ENCODE data around the gene TESMIN. TPM values are rescaled to one million over a fixed set of nuclear protein-coding genes. Genes with fewer than 3 reads are reported as not detected.

Gene TESMIN
- total RNA-seq, 1 experiment from 2014 or later = 24.8 TPM

DNA sequence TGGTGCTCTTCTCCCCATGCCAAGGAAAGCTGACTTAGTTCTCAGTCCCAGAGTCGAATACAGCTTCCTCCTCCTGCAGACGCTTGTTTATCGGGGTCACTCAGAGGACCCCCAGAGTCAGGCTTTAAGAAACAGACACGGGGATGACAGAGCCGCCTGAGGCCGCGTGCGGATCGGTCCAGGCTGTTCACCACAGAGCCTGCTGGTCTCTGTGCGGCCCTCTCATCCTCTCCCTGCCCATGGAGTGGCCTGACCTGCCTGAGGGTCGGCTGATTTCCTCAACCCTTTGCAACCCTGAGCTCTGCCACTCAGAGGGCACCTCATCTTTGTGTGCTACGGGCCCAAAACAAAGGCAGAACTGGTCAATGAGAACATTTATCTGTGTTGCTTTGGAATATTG, 64.8 kb downstream of the TESMIN start:
- H3K4me2 ChIP-seq (ENCODE audit: low read length) = no peak overlapping the region
- POLR2A ChIA-PET = no interaction called here
- RAD21 ChIA-PET (ENCODE audit: low non-redundant PET in 1 of 2, low total read pairs in 2 of 2, uncharacterized antibody in 2 of 2, unreplicated experiment in 2 of 2) = no interaction called here
- no peak overlapping the region for H3K27ac ChIP-seq (ENCODE audit: low read depth, low read length)
- ATAC-seq = no peak
- H3K9me2 ChIP-seq (ENCODE audit: insufficient read depth) = no peaks in the 10 kb centered on the region
- H3K9ac ChIP-seq (ENCODE audit: low read length) = no peak overlapping the region
- no peak overlapping the region for H3K4me3 ChIP-seq (replicated peaks in 1 of 2; ENCODE audit: low read depth in 1 of 2, low read length in 2 of 2)
- peaks cover 0 to 24% of the 10 kb centered on the region in 2 experiments; a peak in 1 of 4 replicates for H3K36me3 ChIP-seq (ENCODE audit: control insufficient read depth in 1 of 2, insufficient read depth in 2 of 2, low read length in 2 of 2)
- no peaks in the 10 kb centered on the region for H3K27me3 ChIP-seq (ENCODE audit: insufficient read depth, low read length)
- no peak for DNase-seq (ENCODE audit: low read depth, low spot score)
- CTCF ChIA-PET = no interaction called here
- peaks cover 5 to 34% of the 10 kb centered on the region in 2 experiments; a peak in 3 of 4 replicates for H3K4me1 ChIP-seq (ENCODE audit: control insufficient read depth in 1 of 2, insufficient read depth in 2 of 2, low read length in 2 of 2)
- no peaks in the 10 kb centered on the region for H3K9me3 ChIP-seq (ENCODE audit: control insufficient read depth in 1 of 2, insufficient read depth in 1 of 2, low read depth in 1 of 2, low read length in 2 of 2)
- no peaks in the 10 kb centered on the region for H4K20me1 ChIP-seq (ENCODE audit: insufficient read depth)
- no peak overlapping the region for H2AFZ ChIP-seq (ENCODE audit: low read depth, low read length, poor library complexity, severe bottlenecking)
- peaks cover 10% of the 10 kb centered on the region; the same call in 1 of the 2 replicates for H3K79me2 ChIP-seq (ENCODE audit: insufficient read depth, low read length)
- BruUV-seq (replicated peaks) = no TSS peak
- TF ChIP-seq RAD21 (IDR thresholded peaks at IDR 0.05; ENCODE audit: low read depth) (no peak), POLR2A (IDR thresholded peaks at IDR 0.05; ENCODE audit: borderline replicate concordance, extremely low read depth, insufficient read depth, insufficient read length) (no peak), YY1 (IDR thresholded peaks at IDR 0.05; ENCODE audit: extremely low read depth, insufficient replicate concordance, low read depth, low read length) (no peak), EZH2 (IDR thresholded peaks at IDR 0.05) (no peak), ZFX (IDR thresholded peaks at IDR 0.05) (no peak), TCF7L2 (IDR thresholded peaks at IDR 0.05; ENCODE audit: borderline replicate concordance, extremely low read depth, insufficient read depth, insufficient read length) (no peak), EZH2phosphoT487 (IDR thresholded peaks at IDR 0.05; ENCODE audit: borderline replicate concordance) (no peak), POLR2AphosphoS5 (IDR thresholded peaks at IDR 0.05; ENCODE audit: low read depth, low read length) (no peak), EGR1 (IDR thresholded peaks at IDR 0.05; ENCODE audit: low read depth) (no peak)
- TF ChIP-seq, protein P1, sequence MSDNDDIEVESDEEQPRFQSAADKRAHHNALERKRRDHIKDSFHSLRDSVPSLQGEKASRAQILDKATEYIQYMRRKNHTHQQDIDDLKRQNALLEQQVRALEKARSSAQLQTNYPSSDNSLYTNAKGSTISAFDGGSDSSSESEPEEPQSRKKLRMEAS (IDR thresholded peaks at IDR 0.05) = no peak
- TF ChIP-seq, protein P2, sequence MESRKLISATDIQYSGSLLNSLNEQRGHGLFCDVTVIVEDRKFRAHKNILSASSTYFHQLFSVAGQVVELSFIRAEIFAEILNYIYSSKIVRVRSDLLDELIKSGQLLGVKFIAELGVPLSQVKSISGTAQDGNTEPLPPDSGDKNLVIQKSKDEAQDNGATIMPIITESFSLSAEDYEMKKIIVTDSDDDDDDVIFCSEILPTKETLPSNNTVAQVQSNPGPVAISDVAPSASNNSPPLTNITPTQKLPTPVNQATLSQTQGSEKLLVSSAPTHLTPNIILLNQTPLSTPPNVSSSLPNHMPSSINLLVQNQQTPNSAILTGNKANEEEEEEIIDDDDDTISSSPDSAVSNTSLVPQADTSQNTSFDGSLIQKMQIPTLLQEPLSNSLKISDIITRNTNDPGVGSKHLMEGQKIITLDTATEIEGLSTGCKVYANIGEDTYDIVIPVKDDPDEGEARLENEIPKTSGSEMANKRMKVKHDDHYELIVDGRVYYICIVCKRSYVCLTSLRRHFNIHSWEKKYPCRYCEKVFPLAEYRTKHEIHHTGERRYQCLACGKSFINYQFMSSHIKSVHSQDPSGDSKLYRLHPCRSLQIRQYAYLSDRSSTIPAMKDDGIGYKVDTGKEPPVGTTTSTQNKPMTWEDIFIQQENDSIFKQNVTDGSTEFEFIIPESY (IDR thresholded peaks at IDR 0.05; ENCODE audit: extremely low read depth, insufficient replicate concordance, low read length) = no peak
- TF ChIP-seq, protein P3, sequence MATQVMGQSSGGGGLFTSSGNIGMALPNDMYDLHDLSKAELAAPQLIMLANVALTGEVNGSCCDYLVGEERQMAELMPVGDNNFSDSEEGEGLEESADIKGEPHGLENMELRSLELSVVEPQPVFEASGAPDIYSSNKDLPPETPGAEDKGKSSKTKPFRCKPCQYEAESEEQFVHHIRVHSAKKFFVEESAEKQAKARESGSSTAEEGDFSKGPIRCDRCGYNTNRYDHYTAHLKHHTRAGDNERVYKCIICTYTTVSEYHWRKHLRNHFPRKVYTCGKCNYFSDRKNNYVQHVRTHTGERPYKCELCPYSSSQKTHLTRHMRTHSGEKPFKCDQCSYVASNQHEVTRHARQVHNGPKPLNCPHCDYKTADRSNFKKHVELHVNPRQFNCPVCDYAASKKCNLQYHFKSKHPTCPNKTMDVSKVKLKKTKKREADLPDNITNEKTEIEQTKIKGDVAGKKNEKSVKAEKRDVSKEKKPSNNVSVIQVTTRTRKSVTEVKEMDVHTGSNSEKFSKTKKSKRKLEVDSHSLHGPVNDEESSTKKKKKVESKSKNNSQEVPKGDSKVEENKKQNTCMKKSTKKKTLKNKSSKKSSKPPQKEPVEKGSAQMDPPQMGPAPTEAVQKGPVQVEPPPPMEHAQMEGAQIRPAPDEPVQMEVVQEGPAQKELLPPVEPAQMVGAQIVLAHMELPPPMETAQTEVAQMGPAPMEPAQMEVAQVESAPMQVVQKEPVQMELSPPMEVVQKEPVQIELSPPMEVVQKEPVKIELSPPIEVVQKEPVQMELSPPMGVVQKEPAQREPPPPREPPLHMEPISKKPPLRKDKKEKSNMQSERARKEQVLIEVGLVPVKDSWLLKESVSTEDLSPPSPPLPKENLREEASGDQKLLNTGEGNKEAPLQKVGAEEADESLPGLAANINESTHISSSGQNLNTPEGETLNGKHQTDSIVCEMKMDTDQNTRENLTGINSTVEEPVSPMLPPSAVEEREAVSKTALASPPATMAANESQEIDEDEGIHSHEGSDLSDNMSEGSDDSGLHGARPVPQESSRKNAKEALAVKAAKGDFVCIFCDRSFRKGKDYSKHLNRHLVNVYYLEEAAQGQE (IDR thresholded peaks at IDR 0.05; ENCODE audit: low read depth) = no peak
- intact Hi-C loops (cut with micrococcal nuclease) = no loop called here
